HepG2 (cell line): ENCODE results near the gene TXNRD1. TPM values are rescaled to one million over a fixed set of nuclear protein-coding genes. Genes with fewer than 3 reads are reported as not detected.

Source experiments
- ATAC-seq: fragments of 200-7000 bp; cut with Tn5 transposase; 3 replicates; pipeline ENCODE4 v1.9.1; 2020; ENCODE audit warnings: mild to moderate bottlenecking, moderate library complexity
- BruUV-seq: library from RNA; stranded (reverse); fragments of 400-500 nt; replicated peaks from 2 replicates; lab custom pipeline; 2021; lab: Mats Ljungman, UMichigan
- CTCF ChIA-PET: fragments of 300-600 bp; formaldehyde crosslinking; extraction: SDS; loops from one replicate; lab custom pipeline; 2021; ENCODE audit warnings: low total read pairs, inconsistent platforms, low intra/inter-chr PET ratio; lab: Yijun Ruan, JAX
- POLR2A ChIA-PET: fragments of 350-600 bp; sonication (Branson Sonifier 250); formaldehyde crosslinking; loops from one replicate; lab custom pipeline; 2020; ENCODE audit warnings: antibody characterized with exemption, inconsistent platforms; lab: Yijun Ruan, JAX
- DNase-seq: peaks from one replicate; pipeline ENCODE4 v3.0.0-alpha.2; 2015; ENCODE audit warnings: low spot score
- FAIRE-seq: peaks from 3 replicates; lab custom pipeline; 2011; peaks lifted over from hg19 to GRCh38; lab: Jason Lieb, UNC
- H2AFZ ChIP-seq: one replicate; pipeline ENCODE4 v1.6.1; 2011; ENCODE audit warnings: low read length, inconsistent platforms
- H3K27ac ChIP-seq: fragments of 300-600 bp; 3 replicates; pipeline ENCODE4 v1.8.0; 2011; ENCODE audit warnings: mixed run types, mild to moderate bottlenecking, mixed read lengths, low read length, inconsistent platforms; ENCODE audit not compliant: insufficient read depth; ENCODE audit errors: extremely low read length
- H3K27me3 ChIP-seq, 2 experiments: fragments of 200-600 bp in 1 of 2; 2 replicates in 1 of 2; 3 replicates in 1 of 2; pipeline versions ENCODE4 v1.6.0 to v1.8.0; 2011; ENCODE audit warnings: low read length in 2 of 2, mild to moderate bottlenecking in 2 of 2, moderate library complexity in 2 of 2, inconsistent platforms in 1 of 2; ENCODE audit not compliant: insufficient read depth in 2 of 2, control insufficient read depth in 1 of 2
- H3K36me3 ChIP-seq, 2 experiments: fragments of 200-600 bp in 1 of 2; replicated peaks in 1 of 2; 2 replicates in 1 of 2; 3 replicates in 1 of 2; pipeline versions ENCODE4 v1.5.1 to v1.8.0; 2011; ENCODE audit warnings: low read length in 2 of 2, inconsistent platforms in 1 of 2; ENCODE audit not compliant: insufficient read depth in 2 of 2, control insufficient read depth in 1 of 2
- H3K4me1 ChIP-seq: 2 replicates; pipeline ENCODE4 v1.5.1; 2012; ENCODE audit warnings: low read length, inconsistent platforms; ENCODE audit not compliant: insufficient read depth
- H3K4me2 ChIP-seq: 2 replicates; pipeline ENCODE4 v1.6.0; 2011; ENCODE audit warnings: low read depth, low read length, inconsistent platforms
- H3K4me3 ChIP-seq, 3 experiments: fragments of 200-600 bp in 1 of 3; sonication (generic), shearing (Covaris generic) in 1 of 3; replicated peaks in 1 of 3; 2 replicates each; pipeline ENCODE4 v1.5.1; 2011 to 2016; ENCODE audit warnings: low read length in 3 of 3, inconsistent platforms in 2 of 3, low read depth in 2 of 3, mild to moderate bottlenecking in 2 of 3, control low read depth in 1 of 3, mixed read lengths in 1 of 3; ENCODE audit not compliant: insufficient read depth in 1 of 3
- H3K79me2 ChIP-seq: one replicate; pipeline ENCODE4 v1.6.1; 2011; ENCODE audit warnings: low read length, inconsistent platforms; ENCODE audit not compliant: insufficient read depth
- H3K9ac ChIP-seq: 2 replicates; pipeline ENCODE4 v1.6.0; 2011; ENCODE audit warnings: mild to moderate bottlenecking, low read depth, low read length, inconsistent platforms; ENCODE audit not compliant: insufficient read depth
- H3K9me3 ChIP-seq: 2 replicates; pipeline ENCODE4 v1.5.1; 2012; ENCODE audit warnings: mild to moderate bottlenecking, low read length
- H4K20me1 ChIP-seq: 2 replicates; pipeline ENCODE4 v1.6.0; 2011; ENCODE audit warnings: inconsistent platforms, mild to moderate bottlenecking, low read length, moderate library complexity; ENCODE audit not compliant: insufficient read depth
- GFI1 ChIP-seq: sonication (generic); formaldehyde crosslinking; IDR thresholded peaks from 2 replicates; pipeline ENCODE4 v1.5.0; 2020; ENCODE audit warnings: missing genetic modification reagents, mild to moderate bottlenecking, borderline replicate concordance
- HOXA5 ChIP-seq: sonication (generic); formaldehyde crosslinking; IDR thresholded peaks from 2 replicates; pipeline ENCODE4 v1.4.0; 2020; ENCODE audit warnings: missing genetic modification reagents
- KLF16 ChIP-seq, 2 experiments: sonication (generic) in 1 of 2; formaldehyde crosslinking in 1 of 2; IDR thresholded peaks; 2 replicates each; pipeline versions ENCODE4 v1.6.1 to v1.8.0; 2016 to 2023; ENCODE audit warnings: missing genetic modification reagents in 2 of 2, missing compliant biosample characterization in 1 of 2
- POLR2G ChIP-seq: fragments of 200-400 bp; formaldehyde crosslinking; IDR thresholded peaks from 2 replicates; pipeline ENCODE4 v1.6.1; 2018; ENCODE audit warnings: mild to moderate bottlenecking, low read depth, low read length, moderate library complexity
- SCMH1 ChIP-seq: sonication (generic); formaldehyde crosslinking; IDR thresholded peaks from 2 replicates; pipeline ENCODE4 v1.9.0; 2021; ENCODE audit warnings: missing genetic modification reagents, mild to moderate bottlenecking, borderline replicate concordance
- WGBS: methylation state at CpG from one replicate; pipeline ENCODE4 v1.1.6; 2017; ENCODE audit warnings: low lambda C conversion rate; 5-methylcytosine and 5-hydroxymethylcytosine counted together
- in situ Hi-C: cut with HindIII; loops from 2 replicates; pipeline ENCODE4 v1.10.0; 2017; ENCODE audit warnings: low pct_unique_long_range_greater_than_20kb; ENCODE audit not compliant: extremely low pct_ligation_motif_present
- intact Hi-C: fragments of 100-400 bp; cut with micrococcal nuclease; formaldehyde crosslinking; loops from one replicate; pipeline ENCODE4 v1.10.0; 2022; ENCODE audit not compliant: unreplicated experiment
- polyA plus RNA-seq, 8 experiments: library from polyadenylated mRNA; depleted of rRNA in 3 of 8; stranded (reverse) in 7 of 8; unstranded in 1 of 8; fragments of >200 nt; fragmentation: Illumina TruSeq in 4 of 8; extraction: Trizol in 4 of 8; gene quantifications; 2 replicates each; pipeline versions ENCODE4 v1.2.1 to v1.2.3, GENCODE V29; 2011 to 2016; ENCODE audit warnings: low read depth in 4 of 8, missing spikeins in 1 of 8, mixed read lengths in 1 of 8; ENCODE audit not compliant: insufficient read depth in 1 of 8
- total RNA-seq, 5 experiments: library from RNA; depleted of rRNA; stranded (reverse); fragments of >200 nt; fragmentation: Illumina TruSeq; extraction: Trizol; gene quantifications; 2 replicates each; pipeline ENCODE4 v1.2.3, GENCODE V29; 2016; ENCODE audit warnings: low read depth in 1 of 5
- TF ChIP-seq, protein P1 (sequence below): sonication (generic); formaldehyde crosslinking; IDR thresholded peaks from 2 replicates; pipeline ENCODE4 v1.8.0; 2022; ENCODE audit warnings: mild to moderate bottlenecking, missing genetic modification reagents, moderate library complexity

TXNRD1 gene
- total and polyA plus RNA-seq, 2 of the 13 experiments (the other 11 are each of a cell fraction or from before 2014, with no cell fraction given), result 54.0 to 190 TPM

DNA sequence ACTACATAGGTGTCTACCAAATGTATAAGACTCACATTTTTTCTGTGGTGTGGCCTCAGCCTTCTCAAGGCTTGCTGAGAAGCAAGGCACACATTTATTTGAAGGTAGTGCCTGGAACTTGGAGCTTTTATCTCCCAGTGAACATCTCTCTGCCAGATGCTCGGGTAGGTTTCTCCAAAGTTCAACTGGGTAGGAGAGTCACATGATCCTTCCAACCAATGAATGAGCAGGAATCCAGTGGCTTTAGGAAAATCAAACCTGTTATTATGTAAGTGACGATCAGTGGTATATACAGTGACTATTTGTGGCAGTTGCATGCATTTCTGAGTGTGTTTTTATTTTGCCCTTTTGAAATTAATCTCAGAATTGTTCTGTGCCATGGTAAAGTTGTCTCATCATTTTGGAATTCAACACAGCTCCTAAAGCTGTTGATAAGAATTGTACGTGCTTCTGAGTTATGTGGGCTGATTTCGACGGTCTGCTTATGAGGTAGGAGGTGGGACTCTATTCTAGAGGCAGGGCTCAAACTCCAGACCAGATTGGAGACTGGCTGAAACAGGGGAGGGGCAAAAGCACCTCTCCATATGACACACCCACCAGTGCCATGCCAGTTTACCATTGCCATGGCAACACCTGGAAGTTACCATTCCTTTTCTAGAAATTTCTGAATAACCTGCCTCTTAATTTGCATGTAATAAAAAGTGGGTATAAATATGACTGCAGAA is 145.6 kb downstream of the TXNRD1 start:
- in situ Hi-C loops, result no loop called here
- TF ChIP-seq HOXA5 (CRISPR knock-in tag) (no peak), KLF16 (CRISPR knock-in tag; IDR thresholded peaks at IDR 0.05) (no peak), POLR2G (no peak), GFI1 (CRISPR knock-in tag) (no peak), SCMH1 (CRISPR knock-in tag) (no peak)
- TF ChIP-seq, protein P1, sequence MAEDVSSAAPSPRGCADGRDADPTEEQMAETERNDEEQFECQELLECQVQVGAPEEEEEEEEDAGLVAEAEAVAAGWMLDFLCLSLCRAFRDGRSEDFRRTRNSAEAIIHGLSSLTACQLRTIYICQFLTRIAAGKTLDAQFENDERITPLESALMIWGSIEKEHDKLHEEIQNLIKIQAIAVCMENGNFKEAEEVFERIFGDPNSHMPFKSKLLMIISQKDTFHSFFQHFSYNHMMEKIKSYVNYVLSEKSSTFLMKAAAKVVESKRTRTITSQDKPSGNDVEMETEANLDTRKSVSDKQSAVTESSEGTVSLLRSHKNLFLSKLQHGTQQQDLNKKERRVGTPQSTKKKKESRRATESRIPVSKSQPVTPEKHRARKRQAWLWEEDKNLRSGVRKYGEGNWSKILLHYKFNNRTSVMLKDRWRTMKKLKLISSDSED (CRISPR knock-in tag), result no peak
- no TSS peak for BruUV-seq

More for the DNA sequence above, 145.6 kb downstream of the TXNRD1 start:
- H3K36me3 ChIP-seq, result no peaks in the 10 kb centered on the region
- no peaks in the 10 kb centered on the region for H3K4me1 ChIP-seq
- 57% methylated on average over 5 of the region's 5 CpGs for WGBS
- no peak overlapping the region for H3K4me2 ChIP-seq
- no peak overlapping the region for H3K9ac ChIP-seq
- H2AFZ ChIP-seq, result no peak overlapping the region
- no peaks in the 10 kb centered on the region for H3K9me3 ChIP-seq
- DNase-seq, result no peak
- no peaks in the 10 kb centered on the region for H4K20me1 ChIP-seq
- H3K27me3 ChIP-seq, result no peaks in the 10 kb centered on the region
- FAIRE-seq, result no peak
- no peaks in the 10 kb centered on the region for H3K79me2 ChIP-seq
- no peak for ATAC-seq
- H3K4me3 ChIP-seq, result no peak overlapping the region
- ChIA-PET CTCF (no interaction called here), POLR2A (no interaction called here)
- H3K27ac ChIP-seq, result no peak overlapping the region
- intact Hi-C loops, result no loop called here
